Neural cell (in vitro differentiated cells): ENCODE measurements around the gene NGLY1. TPM values are rescaled to one million over a fixed set of nuclear protein-coding genes. Genes with fewer than 3 reads are reported as not detected.

Experiments
- H2AFZ ChIP-seq: fragments of 200-600, 300-800 bp; sonication (generic), shearing (Covaris generic); 2 replicates; pipeline ENCODE4 v1.6.0; 2014; ENCODE audit warnings: low read depth, mild to moderate bottlenecking, antibody characterized with exemption, low read length, moderate library complexity
- H3F3A ChIP-seq: fragments of 200-600 bp; shearing (Covaris generic); 2 replicates; pipeline ENCODE4 v1.6.1; 2016; ENCODE audit warnings: mild to moderate bottlenecking, moderate library complexity, mixed read lengths, antibody characterized with exemption, low read length; ENCODE audit not compliant: insufficient read depth, poor library complexity, severe bottlenecking
- H3K27ac ChIP-seq: fragments of 200-600, 300-800 bp; sonication (generic), shearing (Covaris generic); 2 replicates; pipeline ENCODE4 v1.5.1; 2014; ENCODE audit warnings: mild to moderate bottlenecking, low read length, moderate library complexity
- H3K27me3 ChIP-seq: fragments of 300-800, 200-600 bp; sonication (generic), shearing (Covaris generic); 2 replicates; pipeline ENCODE4 v1.6.0; 2014; ENCODE audit warnings: mild to moderate bottlenecking, low read depth, low read length, moderate library complexity; ENCODE audit not compliant: insufficient read depth
- H3K36me3 ChIP-seq: fragments of 300-800, 200-600 bp; sonication (generic), shearing (Covaris generic); 2 replicates; pipeline ENCODE4 v1.5.1; 2014; ENCODE audit warnings: mild to moderate bottlenecking, antibody characterized with exemption, low read length, moderate library complexity; ENCODE audit not compliant: insufficient read depth
- H3K4me2 ChIP-seq: fragments of 300-800, 200-600 bp; sonication (generic), shearing (Covaris generic); 2 replicates; pipeline ENCODE4 v1.6.0; 2014; ENCODE audit warnings: mild to moderate bottlenecking, low read length
- H3K4me3 ChIP-seq: fragments of 300-800, 200-600 bp; sonication (generic), shearing (Covaris generic); 2 replicates; pipeline ENCODE4 v1.5.1; 2014; ENCODE audit warnings: mild to moderate bottlenecking, low read length, moderate library complexity
- H3K79me2 ChIP-seq: fragments of 200-600 bp; shearing (Covaris generic); replicated peaks from 2 replicates; pipeline ENCODE4 v1.6.0; 2014; ENCODE audit warnings: mild to moderate bottlenecking, low read length, moderate library complexity; ENCODE audit not compliant: insufficient read depth
- H3K9ac ChIP-seq: fragments of 300-800, 200-600 bp; sonication (generic), shearing (Covaris generic); 2 replicates; pipeline ENCODE4 v1.6.1; 2016; ENCODE audit warnings: mild to moderate bottlenecking, low read length, mixed read lengths
- H3K9me2 ChIP-seq: fragments of 200-600 bp; shearing (Covaris generic); 2 replicates; pipeline ENCODE4 v1.6.1; 2016; ENCODE audit warnings: mild to moderate bottlenecking, low read length, mixed read lengths; ENCODE audit not compliant: insufficient read depth
- H3K9me3 ChIP-seq: fragments of 200-600, 300-800 bp; sonication (generic), shearing (Covaris generic); 2 replicates; pipeline ENCODE4 v1.6.1; 2016; ENCODE audit warnings: mild to moderate bottlenecking, mixed run types, low read length, moderate library complexity, mixed read lengths
- H4K20me1 ChIP-seq: fragments of 200-600 bp; shearing (Covaris generic); 2 replicates; pipeline ENCODE4 v1.6.1; 2016; ENCODE audit warnings: mild to moderate bottlenecking, mixed run types; ENCODE audit not compliant: insufficient read depth
- CTCF ChIP-seq: fragments of 450-650 bp; IDR thresholded peaks from 2 replicates; pipeline ENCODE4 v1.5.1; 2014; ENCODE audit warnings: antibody characterized with exemption, mild to moderate bottlenecking, moderate library complexity; ENCODE audit not compliant: poor library complexity, severe bottlenecking
- EP300 ChIP-seq: fragments of 450-650 bp; conservative IDR thresholded peaks from 2 replicates; pipeline ENCODE4 v1.6.1; 2014; ENCODE audit warnings: antibody characterized with exemption, mild to moderate bottlenecking, moderate library complexity; ENCODE audit not compliant: poor library complexity, severe bottlenecking
- EZH2 ChIP-seq: fragments of 200-600, 300-800 bp; shearing (Covaris generic), sonication (generic); IDR thresholded peaks from 2 replicates; pipeline ENCODE4 v1.6.1; 2014; ENCODE audit warnings: antibody characterized with exemption, low read length, borderline replicate concordance, mild to moderate bottlenecking; ENCODE audit not compliant: insufficient read depth, poor library complexity, severe bottlenecking
- MXI1 ChIP-seq: fragments of 450-650 bp; conservative IDR thresholded peaks from 2 replicates; pipeline ENCODE4 v1.6.1; 2014; ENCODE audit warnings: antibody characterized with exemption, mild to moderate bottlenecking; ENCODE audit not compliant: poor library complexity, severe bottlenecking
- POLR2AphosphoS5 ChIP-seq: IDR thresholded peaks from 2 replicates; pipeline ENCODE4 v1.6.1; 2012
- RAD21 ChIP-seq: fragments of 450-650 bp; conservative IDR thresholded peaks from 2 replicates; pipeline ENCODE4 v1.6.1; 2014; ENCODE audit warnings: antibody characterized with exemption, mild to moderate bottlenecking, moderate library complexity
- REST ChIP-seq: IDR thresholded peaks from 2 replicates; pipeline ENCODE4 v1.6.1; 2012; ENCODE audit warnings: borderline replicate concordance
- SMC3 ChIP-seq: fragments of 450-650 bp; conservative IDR thresholded peaks from 2 replicates; pipeline ENCODE4 v1.6.1; 2014; ENCODE audit warnings: antibody characterized with exemption, mild to moderate bottlenecking, moderate library complexity; ENCODE audit not compliant: poor library complexity
- TAF1 ChIP-seq: IDR thresholded peaks from 2 replicates; pipeline ENCODE4 v1.6.1; 2012; ENCODE audit warnings: low read depth
- polyA plus RNA-seq: library from polyadenylated mRNA; depleted of rRNA; stranded (reverse); fragments of >200 nt; gene quantifications from 2 replicates; pipeline ENCODE4 v1.2.3, GENCODE V29; 2014

NGLY1 gene
- polyA plus RNA-seq, 1 donor from 2014 or later, result 22.0 TPM

- Histone ChIP-seq H3K79me2 (no peaks in the 10 kb centered on the region), H3K27ac (no peak overlapping the region), H3K4me3 (no peak overlapping the region), H4K20me1 (no peaks in the 10 kb centered on the region), H3K9me2 (no peaks in the 10 kb centered on the region), H3K4me2 (no peak overlapping the region), H3K36me3 (no peaks in the 10 kb centered on the region), H3F3A (no peaks in the 10 kb centered on the region), H2AFZ (no peak overlapping the region), H3K27me3 (no peaks in the 10 kb centered on the region), H3K9me3 (no peaks in the 10 kb centered on the region), H3K9ac (no peak overlapping the region)
- TF ChIP-seq POLR2AphosphoS5, result no peak
Observed at GRCh38 chr3:25820816-25821486, 37.7 kb upstream of the NGLY1 start.

GRCh38 chr3:25820366-25820765 lies 37.1 kb upstream of the NGLY1 start:
- TF ChIP-seq POLR2AphosphoS5 (no peak), EZH2 (no peak), REST (no peak), CTCF (no peak), SMC3 (no peak), RAD21 (no peak), MXI1 (no peak), EP300 (no peak), TAF1 (no peak)
- H3F3A ChIP-seq, result no peaks in the 10 kb centered on the region
- no peaks in the 10 kb centered on the region for H3K27me3 ChIP-seq
- H3K9me3 ChIP-seq, result no peaks in the 10 kb centered on the region
- no peaks in the 10 kb centered on the region for H4K20me1 ChIP-seq
- H3K9me2 ChIP-seq, result no peaks in the 10 kb centered on the region
- H3K36me3 ChIP-seq, result no peaks in the 10 kb centered on the region
- H3K79me2 ChIP-seq, result no peaks in the 10 kb centered on the region
- no peak overlapping the region for H2AFZ ChIP-seq
- H3K27ac ChIP-seq, result no peak overlapping the region
- no peak overlapping the region for H3K4me2 ChIP-seq
- no peak overlapping the region for H3K4me3 ChIP-seq
- no peak overlapping the region for H3K9ac ChIP-seq
